Stimulated activated CD4-positive, alpha-beta T cell treated with anti-CD3 and anti-CD28 coated beads, Interleukin-4, amount 100 ng/mL, for 4 hours (primary cell): ENCODE results near the gene ADGRV1.
"Not testable (repeated sequence)": the region's sequence is repeated elsewhere in the genome, so short reads cannot be mapped to it uniquely, and the experiment has no call there.

Experiments
- DNase-seq, 2 experiments: peaks; one replicate each; pipeline ENCODE4 v3.0.0-alpha.2; 2020

The ADGRV1 gene

GRCh38 chr5:90549729-90550275, 8.8 kb upstream of the ADGRV1 start:
- no peak for DNase-seq

GRCh38 chr5:90550963-90551362, 7.6 kb upstream of the ADGRV1 start:
- DNase-seq: no peak

DNA sequence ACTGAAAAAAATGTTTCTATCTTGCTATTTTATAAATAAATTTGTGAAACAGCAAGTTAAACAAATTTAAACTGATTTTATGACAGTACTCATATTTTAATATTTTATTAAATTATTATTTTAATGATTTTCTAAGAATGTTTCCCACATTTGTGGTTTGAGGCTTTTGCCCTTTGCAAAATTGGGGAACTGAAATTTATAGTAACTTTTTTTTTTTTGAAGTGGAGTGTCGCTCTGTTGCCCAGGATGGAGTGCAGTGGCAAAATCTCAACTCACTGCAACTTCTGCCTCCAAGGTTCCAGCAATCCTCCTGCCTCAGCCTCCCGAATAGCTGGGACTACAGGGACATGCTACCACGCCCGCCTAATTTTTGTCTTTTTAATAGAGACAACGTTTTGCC, 7.2 kb upstream of the ADGRV1 start:
- no peak for DNase-seq

- DNase-seq: no peak
Measured at GRCh38 chr5:90553711-90554110, 4.9 kb upstream of the ADGRV1 start.

DNA sequence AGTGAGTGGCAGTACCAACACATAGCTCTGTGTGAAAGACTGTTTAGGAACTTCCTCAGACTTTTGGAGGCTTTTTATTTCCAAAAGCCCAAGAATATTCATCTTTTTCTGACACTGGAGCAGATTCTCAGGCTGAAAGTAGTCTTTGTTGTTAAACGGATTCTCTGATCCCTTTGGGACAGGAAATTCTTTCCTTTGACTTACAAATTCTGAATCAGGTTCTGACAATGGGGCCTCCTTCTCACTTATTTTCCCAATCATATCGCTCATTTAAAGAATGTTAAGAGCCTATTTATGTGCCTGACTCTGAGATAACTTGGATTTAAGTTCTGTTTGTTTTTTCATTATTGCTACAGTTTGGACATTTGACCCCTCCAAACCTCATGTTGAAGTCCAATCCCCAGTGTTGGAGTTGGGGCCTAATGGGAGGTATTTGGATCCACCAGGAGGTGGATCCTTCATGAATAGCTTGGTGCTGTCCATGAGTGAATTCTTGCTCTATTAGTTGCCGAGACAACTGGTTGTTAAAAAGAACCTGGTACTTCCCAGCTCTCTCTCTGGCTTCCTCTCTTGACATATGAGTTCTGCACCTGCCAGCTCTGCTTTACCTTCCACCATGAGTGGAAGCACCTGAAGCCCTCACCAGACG, 4.1 kb upstream of the ADGRV1 start:
- no peak for DNase-seq

- DNase-seq: no peak
Measured at GRCh38 chr5:90555666-90556065, 2.9 kb upstream of the ADGRV1 start.

DNA sequence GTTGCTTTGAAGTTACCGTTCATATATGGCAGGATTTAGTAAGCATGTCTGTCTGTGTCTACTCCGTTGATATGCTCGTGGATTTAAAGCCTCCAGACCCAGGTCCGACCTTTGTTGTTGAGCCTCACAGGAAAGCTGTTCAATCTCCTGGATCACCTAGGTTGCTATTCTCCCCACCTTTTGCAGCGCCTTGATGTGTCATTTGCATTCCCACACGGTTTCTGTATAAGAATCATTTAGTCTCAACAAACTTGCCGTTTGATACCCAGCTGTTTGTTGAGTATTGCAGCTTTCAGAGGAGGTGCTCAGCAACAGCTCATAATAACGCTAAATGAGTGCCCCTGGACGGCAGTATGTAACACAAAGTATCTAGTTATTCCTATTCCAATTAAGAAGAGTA, 1.2 kb upstream of the ADGRV1 start:
- no peak for DNase-seq

DNA sequence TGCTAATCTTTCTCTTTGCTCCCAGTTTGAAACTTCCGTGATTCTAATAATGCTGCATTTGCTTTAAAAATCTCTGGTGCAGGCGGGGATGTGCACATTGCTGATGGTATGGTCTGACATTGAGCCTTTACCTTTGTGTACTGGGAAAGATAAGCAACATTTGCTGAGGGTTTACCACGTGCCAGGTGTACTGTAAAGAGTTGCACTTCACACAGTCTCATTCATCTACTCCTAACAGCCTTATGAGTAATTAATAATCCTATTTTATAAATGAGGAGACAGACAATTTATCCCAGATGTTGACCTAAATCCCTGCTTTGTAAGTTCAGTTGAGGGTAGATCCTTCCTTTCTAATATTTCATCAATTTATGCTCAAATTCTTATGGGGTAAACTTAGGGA, 726 bp upstream of the ADGRV1 start:
- no peak for DNase-seq

DNA sequence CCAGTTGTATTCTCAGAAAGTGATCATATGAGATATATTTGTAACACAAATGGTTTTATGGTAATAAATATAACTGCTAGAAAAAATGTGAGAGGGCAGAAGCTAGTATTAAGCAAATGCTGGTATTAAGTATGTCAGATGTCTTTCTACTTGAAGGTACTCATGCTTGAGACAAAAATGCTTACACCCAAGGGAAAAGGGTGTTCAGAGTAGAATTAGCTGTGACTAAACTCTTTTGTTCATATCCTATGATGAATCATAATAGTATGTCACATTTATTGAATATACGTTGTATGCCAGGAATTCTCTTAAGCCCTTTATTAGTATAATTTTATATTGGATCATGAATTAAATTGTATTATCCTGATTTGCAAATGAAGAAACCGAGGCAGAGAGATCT, 2.2 kb downstream of the ADGRV1 start:
- no peak for DNase-seq

GRCh38 chr5:90561766-90562165, 3.2 kb downstream of the ADGRV1 start:
- no peak for DNase-seq

- no peak for DNase-seq
Measured at GRCh38 chr5:90562341-90562740, 3.7 kb downstream of the ADGRV1 start.

DNA sequence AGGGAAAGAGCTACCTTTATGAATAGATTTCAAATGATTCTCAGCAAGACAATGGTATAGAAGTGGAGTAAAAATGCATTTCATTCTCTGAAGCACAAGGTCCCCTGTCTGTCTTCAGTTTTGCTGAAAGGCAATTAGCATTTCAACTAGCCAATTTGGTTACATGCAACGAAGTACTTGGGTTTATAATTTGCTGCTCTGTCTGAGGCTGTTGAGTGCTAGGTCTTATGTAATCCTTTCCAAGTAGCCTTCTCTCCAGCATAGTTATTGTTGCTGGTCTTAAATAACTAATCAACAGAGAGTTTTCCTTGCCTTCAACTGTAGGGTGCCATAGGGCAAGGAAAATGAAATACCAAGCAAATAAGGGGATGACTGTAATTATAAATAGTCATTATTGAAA, 4.5 kb downstream of the ADGRV1 start:
- DNase-seq: no peak

DNA sequence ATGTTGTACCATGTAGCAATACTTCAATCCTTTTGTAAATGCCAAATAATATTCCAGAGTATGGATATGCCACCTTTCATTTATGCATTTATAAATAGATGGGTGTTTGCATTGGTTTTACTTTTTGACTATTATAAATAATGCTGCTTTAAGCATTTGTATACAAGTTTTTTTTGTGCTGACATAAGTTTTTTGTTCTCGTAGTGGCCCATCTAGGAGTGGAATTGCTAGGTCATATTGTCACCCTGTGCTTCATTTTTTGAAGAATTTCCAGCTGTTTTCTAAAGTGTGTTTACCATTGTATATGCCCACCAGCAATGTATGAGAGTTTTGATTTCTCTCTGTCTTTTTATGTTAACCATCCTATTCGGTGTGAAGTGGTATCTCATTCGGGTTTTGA, 6.9 kb downstream of the ADGRV1 start:
- no peak for DNase-seq

DNA sequence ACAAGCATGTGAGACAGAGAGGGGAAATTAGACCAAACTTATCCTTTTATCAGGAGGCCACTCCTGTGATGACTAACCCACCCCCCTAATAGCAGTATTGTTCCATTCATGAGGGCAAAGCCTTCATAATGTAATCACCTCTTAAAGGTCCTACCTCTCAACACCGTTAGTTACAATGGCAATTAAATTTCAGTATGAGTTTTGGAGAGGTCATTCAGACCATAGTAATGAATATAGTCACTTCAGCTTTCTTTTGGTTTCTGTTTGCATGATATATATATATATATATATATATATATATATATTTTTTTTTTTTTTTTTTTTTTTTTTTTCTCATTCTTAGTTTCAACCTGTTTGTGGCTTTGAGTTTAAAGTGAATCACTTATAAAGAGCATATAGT, 10.5 kb downstream of the ADGRV1 start:
- no peak for DNase-seq

DNA sequence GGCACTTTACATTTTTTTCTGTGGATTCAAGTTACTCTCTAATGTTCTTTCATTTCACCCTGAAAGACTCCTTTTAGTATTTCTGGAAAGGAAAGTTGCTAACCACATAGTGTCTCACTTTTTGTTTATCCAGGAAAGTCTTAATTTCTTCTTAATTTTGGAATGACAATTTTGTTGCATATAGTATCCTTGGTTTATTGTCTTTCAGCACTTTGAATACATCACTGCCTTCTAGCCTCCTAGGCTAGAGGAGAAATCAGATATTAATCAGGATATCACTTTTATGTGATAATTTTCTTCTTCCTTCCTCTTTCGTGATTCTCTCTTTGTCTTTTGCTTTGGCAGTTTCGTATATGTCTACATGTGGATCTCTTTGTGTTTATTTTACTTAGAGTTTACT, 11.4 kb downstream of the ADGRV1 start:
- no peak for DNase-seq

- no peak for DNase-seq
Measured at GRCh38 chr5:90571147-90571773, 12.7 kb downstream of the ADGRV1 start.

GRCh38 chr5:90575712-90576111, 17.1 kb downstream of the ADGRV1 start:
- DNase-seq: no peak

DNA sequence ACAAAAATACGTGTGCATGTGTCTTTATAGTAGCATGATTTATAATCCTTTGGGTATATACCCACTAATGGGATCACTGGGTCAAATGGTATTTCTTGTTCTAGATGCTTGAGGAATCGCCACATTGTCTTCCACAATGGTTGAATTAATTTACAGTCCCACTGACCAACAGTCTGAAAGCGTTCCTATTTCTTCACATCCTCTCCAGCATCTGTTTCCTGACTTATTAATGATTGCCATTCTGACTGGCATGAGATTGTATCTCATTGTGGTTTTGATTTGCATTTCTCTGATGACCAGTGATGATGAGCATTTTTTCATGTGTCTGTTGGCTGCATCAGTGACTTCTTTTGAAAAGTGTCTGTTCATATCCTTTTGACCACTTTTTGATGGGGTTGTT, 18.0 kb downstream of the ADGRV1 start:
- DNase-seq: not testable (repeated sequence)

- not testable (repeated sequence) for DNase-seq
Measured at GRCh38 chr5:90579905-90580304, 21.3 kb downstream of the ADGRV1 start.

DNA sequence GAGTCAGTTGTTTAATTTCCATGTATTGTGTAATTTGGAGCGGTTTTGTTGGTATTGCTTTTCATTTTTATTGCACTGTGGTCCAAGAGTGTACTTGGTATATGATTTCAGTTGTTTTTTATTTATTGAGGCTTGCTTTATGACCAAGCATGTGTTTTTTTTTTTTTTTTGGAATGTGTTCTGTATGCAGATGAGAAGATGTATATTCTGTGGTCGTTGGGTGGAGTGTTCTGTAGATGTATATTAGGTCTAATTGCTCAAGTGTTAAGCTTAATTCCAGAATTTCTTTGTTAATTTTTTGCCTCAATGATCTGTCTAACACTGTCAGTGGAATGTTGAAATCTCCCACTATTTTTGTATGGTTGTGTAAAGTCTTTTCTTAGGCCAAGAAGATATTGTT, 23.4 kb downstream of the ADGRV1 start:
- no peak for DNase-seq

GRCh38 chr5:90585337-90585986, 26.9 kb downstream of the ADGRV1 start:
- DNase-seq: no peak

GRCh38 chr5:90586469-90586868, 27.9 kb downstream of the ADGRV1 start:
- DNase-seq: no peak

GRCh38 chr5:90590170-90590569, 31.6 kb downstream of the ADGRV1 start:
- no peak for DNase-seq

GRCh38 chr5:90593083-90593482, 34.5 kb downstream of the ADGRV1 start:
- DNase-seq: not testable (repeated sequence)
